ENCODE results near the gene RAB38.

DNA sequence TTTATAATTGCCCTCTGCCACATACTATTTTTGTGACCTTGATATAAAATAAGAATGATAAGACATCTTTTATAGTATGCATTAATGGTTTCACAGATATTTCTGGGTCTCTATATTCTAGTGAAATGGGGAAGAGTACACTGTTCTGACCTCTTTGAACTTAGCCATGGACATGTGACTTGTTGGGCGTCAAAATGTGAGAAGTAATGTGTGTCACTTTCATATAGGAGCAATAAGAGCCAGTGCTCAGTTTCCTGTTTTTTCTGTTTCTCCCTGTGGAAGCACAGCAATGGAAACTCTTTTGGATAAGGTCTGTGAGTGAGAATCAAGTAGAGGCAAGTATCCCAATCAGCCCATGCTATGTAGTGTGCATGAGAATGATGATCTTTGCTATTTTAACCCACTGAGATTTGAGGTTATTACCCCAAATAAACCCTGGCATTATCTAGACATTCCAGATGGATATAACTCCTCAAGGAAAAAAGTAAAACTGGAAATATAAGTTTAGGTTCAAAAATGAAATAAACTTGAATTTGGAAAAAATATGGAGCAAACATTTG lies 60.7 kb downstream of the RAB38 start:
- TF ChIP-seq CTCF (IDR thresholded peaks at IDR 0.05) (no peak), POLR2A (IDR thresholded peaks at IDR 0.05) (no peak)

Data from vagina (tissue), 2 donors.